ENCODE measurements around the gene SGSM2. TPM values are rescaled to one million over a fixed set of nuclear protein-coding genes. Genes with fewer than 3 reads are reported as not detected.

Gene SGSM2, protein sequence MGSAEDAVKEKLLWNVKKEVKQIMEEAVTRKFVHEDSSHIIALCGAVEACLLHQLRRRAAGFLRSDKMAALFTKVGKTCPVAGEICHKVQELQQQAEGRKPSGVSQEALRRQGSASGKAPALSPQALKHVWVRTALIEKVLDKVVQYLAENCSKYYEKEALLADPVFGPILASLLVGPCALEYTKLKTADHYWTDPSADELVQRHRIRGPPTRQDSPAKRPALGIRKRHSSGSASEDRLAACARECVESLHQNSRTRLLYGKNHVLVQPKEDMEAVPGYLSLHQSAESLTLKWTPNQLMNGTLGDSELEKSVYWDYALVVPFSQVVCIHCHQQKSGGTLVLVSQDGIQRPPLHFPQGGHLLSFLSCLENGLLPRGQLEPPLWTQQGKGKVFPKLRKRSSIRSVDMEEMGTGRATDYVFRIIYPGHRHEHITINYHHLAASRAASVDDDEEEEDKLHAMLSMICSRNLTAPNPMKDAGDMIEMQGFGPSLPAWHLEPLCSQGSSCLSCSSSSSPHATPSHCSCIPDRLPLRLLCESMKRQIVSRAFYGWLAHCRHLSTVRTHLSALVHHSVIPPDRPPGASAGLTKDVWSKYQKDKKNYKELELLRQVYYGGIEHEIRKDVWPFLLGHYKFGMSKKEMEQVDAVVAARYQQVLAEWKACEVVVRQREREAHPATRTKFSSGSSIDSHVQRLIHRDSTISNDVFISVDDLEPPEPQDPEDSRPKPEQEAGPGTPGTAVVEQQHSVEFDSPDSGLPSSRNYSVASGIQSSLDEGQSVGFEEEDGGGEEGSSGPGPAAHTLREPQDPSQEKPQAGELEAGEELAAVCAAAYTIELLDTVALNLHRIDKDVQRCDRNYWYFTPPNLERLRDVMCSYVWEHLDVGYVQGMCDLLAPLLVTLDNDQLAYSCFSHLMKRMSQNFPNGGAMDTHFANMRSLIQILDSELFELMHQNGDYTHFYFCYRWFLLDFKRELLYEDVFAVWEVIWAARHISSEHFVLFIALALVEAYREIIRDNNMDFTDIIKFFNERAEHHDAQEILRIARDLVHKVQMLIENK
- 31.2 to 43.4 TPM (median 36.6 TPM) in 5 replicates for total RNA-seq (2022; extraction: Qiagen RNA extraction; ENCODE audit: low read depth)

DNA sequence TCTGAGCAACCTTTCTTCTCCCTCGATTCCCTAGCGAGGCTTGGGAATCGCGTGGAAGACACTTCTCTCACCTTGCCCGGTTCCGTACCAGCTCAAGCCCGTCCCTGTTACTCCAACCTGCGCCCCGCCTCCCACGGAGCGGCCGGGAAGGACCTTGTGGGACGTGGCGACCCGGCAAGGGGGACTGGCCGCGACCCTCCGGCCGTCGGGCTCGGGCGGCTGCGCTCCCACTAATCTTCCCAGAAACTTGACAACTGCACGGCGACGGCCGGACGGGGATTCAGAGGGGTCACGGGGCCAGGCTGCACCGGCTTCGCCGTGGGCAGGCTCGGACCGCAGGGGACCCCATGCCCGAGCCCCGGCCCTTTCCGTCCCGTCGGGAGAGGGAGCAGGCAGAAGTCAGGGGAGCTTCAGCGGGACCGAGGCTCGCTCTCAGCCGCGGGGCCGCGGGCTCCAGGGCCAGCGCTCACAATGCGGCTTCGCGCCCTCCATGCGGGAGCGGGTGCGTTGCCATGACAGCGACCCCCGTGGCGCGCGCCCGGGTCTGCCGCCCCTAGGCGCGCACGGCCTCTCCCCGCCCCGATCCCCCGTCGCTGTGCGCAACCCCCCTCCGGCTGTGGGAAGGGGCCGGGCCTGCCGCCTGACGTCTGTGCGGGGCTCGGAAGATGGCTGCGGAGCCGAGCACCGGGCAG lies at the start of gene SGSM2:
SGSM2 (plus strand) TSS at position 650 of the 692 bp plus-strand sequence. CDS start 188 bp downstream, outside the sequence.

DNA sequence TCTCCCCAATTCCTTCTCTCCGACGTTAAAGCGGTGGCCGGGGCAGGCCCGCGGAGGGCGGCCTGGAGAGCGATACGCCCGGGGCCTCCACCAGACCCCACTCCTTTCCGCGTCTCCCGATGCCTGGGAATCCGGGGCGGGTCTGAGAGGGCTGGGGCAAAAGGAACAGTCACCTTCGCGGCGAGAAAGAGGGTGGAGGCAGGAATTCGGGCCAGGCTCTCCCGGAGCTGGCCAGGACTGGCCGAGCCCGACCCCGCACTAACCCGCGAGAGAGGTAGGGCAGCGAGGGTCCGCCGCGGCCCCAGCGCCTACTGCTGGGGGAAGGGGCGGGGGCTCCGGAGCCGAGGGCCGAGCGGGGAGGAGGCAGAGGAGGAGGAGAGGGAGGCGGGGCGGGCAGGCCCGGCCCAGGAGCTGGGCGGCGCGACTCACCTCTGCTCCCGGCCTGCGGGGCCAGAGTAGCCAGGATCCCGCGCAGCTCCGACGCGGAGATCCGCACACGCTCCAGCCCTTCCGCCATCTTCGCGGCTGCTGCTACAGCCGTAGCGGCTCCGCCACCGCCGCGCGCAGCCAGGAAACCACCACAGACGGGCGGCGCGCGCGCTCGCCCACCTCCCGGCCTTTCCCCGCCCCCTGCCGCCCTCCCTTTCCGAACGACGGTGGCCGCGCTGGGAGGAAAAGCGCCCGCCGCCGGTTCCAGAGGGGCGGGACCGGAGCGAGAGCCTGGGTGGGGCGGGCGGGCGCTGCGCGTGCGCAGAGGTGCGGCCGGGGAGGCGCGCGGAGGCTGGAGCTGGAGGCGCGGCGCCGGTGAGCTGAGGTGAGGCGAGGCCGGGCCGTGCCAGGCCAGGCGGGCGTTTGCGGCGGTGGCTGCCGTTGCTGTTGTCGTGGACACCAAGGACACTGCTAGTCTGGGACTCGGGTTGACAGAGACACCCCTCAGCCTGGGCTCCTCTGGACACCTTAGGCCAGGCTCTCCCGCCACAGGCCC lies 33.8 kb upstream of the SGSM2 start, which contains the start of the genes SMG6 and SRR:
SMG6 (minus strand) TSS at position 582 of the 985 bp plus-strand sequence; CDS start at position 517, 65 bp downstream.
SRR (plus strand) TSS at position 747 of the 985 bp plus-strand sequence. CDS start 11,611 bp downstream, outside the sequence.

DNA sequence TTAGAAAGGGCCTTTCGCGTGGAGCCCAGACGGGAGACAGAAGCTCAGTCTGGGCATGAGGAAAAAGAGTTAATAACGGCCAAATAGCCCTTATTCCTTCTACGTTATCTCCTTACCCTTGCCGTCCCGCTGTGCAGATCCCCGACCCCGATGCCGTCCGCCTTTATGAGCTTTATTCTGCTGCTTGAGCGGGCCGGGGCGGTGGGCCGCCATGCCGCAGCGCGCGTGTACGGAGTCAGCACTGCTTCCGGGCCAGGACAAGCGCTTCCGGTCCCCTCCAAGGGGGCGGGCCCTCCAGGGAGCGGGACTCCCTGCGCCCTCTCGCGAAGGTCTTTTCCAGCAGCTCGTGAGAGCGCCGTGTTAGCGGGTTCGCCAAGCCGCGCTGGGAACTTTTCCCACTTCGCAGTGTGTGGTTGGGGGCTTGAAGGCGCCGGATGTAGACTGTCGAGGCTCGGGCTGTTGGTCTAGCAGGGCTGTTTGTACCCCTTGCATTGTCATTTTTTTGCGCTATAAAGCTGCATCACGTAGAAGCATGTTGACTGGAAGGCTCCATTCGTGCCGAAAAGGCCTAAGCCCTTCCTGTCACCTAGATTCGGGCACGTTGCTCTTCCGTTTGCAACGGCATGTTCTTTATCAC lies 968 bp upstream of the SGSM2 start, which contains the start of gene TSR1:
TSR1 (minus strand) TSS at position 243 of the 637 bp plus-strand sequence; CDS start at position 213, 30 bp downstream.

DNA sequence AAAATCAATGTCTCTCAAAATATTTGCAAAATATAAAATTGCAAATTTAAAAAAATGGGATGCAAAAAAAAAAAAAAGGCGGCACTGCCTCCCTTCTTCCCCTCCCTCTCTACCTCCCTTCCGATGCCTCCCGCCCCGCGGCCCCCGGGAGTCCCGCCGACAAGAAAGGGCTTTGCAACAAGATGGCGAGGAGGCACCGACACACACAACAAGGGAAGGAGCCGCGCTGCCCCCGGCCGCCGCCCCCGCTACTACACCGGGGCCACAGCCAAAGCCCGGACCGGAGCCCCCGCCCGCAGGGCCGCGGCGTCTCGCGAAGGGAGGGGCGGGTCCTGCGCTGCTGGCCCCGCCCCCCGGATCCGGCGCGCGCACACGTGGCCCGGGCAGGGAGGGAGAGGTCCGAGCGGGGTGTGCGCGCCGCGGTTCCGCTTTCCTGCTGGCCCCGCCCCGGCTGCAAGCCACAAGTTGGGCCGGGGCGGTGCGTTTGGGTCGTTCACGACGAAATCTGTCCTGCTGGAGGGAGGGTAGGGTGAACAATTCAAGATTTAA lies 63.6 kb downstream of the SGSM2 start, which contains the start of gene MNT:
MNT (minus strand) TSS at position 184 of the 549 bp plus-strand sequence. CDS start 348 bp downstream, outside the sequence.

Other genes starting within 250 kb of the SGSM2 start
- 19.3 to 32.0 TPM (median 28.3 TPM) in 5 replicates for gene SMG6, start 33.7 kb upstream of the SGSM2 start, total RNA-seq (2022; extraction: Qiagen RNA extraction; ENCODE audit: low read depth)
- 6.9 to 12.3 TPM (median 8.7 TPM) in 5 replicates for gene SRR, start 33.6 kb upstream of the SGSM2 start, total RNA-seq (2022; extraction: Qiagen RNA extraction; ENCODE audit: low read depth)
- gene TSR1, start 1.0 kb upstream of the SGSM2 start, total RNA-seq (2022; extraction: Qiagen RNA extraction; ENCODE audit: low read depth), result 60.5 to 77.3 TPM (median 63.5 TPM) in 5 replicates
- gene MNT, start 63.6 kb downstream of the SGSM2 start, total RNA-seq (2022; extraction: Qiagen RNA extraction; ENCODE audit: low read depth), result 14.0 to 24.0 TPM (median 18.9 TPM) in 5 replicates
- 29.3 to 39.5 TPM (median 33.0 TPM) in 5 replicates for gene METTL16, start 174.4 kb downstream of the SGSM2 start, total RNA-seq (2022; extraction: Qiagen RNA extraction; ENCODE audit: low read depth)